ENCODE measurements around the gene FGFR3.

Gene FGFR3

GRCh38 chr4:1855333-1856070 is 62.4 kb downstream of the FGFR3 start:
- peak overlapping the region; percentile 73 for H3K27ac ChIP-seq
- DNase-seq (ENCODE audit: low read depth, low spot score) = no peak

- H3K27ac ChIP-seq = peak within 1 kb of the TSS; percentile 73
- DNase-seq (ENCODE audit: low read depth, low spot score) = peak; percentile 77
Measured at GRCh38 chr4:1856071-1856942, 63.2 kb downstream of the FGFR3 start, which contains the start of gene LETM1. Gene LETM1, minus strand, starts transcription at chr4:1856156. Its CDS starts 206 bp downstream, at chr4:1855950.

- peak overlapping the region; percentile 73 for H3K27ac ChIP-seq
- no peak for DNase-seq (ENCODE audit: low read depth, low spot score)
Measured at GRCh38 chr4:1856943-1857699, 64.0 kb downstream of the FGFR3 start.

GRCh38 chr4:1857931-1858330 is 64.8 kb downstream of the FGFR3 start:
- DNase-seq (ENCODE audit: low read depth, low spot score) = no peak
- no peak overlapping the region for H3K27ac ChIP-seq
